KMS-11 (cell line): ENCODE results near the gene SIRT5.
A peak's percentile ranks its signal among the peaks of the same experiment; 100 is the strongest.

Source experiments
- H2AFZ ChIP-seq: fragments of 200-600 bp; sonication (generic); 2 replicates; pipeline ENCODE4 v1.6.1; 2016; ENCODE audit warnings: antibody characterized with exemption, mixed run types, low read depth
- H3K27ac ChIP-seq: fragments of 200-600 bp; sonication (generic); 2 replicates; pipeline ENCODE4 v1.6.1; 2016; ENCODE audit warnings: mild to moderate bottlenecking, mixed run types
- H3K27me3 ChIP-seq: fragments of 200-600 bp; sonication (generic); 2 replicates; pipeline ENCODE4 v1.6.1; 2017; ENCODE audit warnings: mild to moderate bottlenecking, low read depth, mixed run types, moderate library complexity; ENCODE audit not compliant: insufficient read depth
- H3K36me3 ChIP-seq: fragments of 200-600 bp; sonication (generic); 2 replicates; pipeline ENCODE4 v1.6.1; 2017; ENCODE audit warnings: mild to moderate bottlenecking, mixed run types; ENCODE audit not compliant: insufficient read depth
- H3K4me1 ChIP-seq: fragments of 200-600 bp; sonication (generic); 2 replicates; pipeline ENCODE4 v1.6.1; 2016; ENCODE audit warnings: mild to moderate bottlenecking, low read depth, mixed run types; ENCODE audit not compliant: poor library complexity, severe bottlenecking
- H3K4me2 ChIP-seq: fragments of 200-600 bp; sonication (generic); 2 replicates; pipeline ENCODE4 v1.7.0; 2016; ENCODE audit warnings: mild to moderate bottlenecking, mixed run types
- H3K4me3 ChIP-seq: fragments of 200-600 bp; sonication (generic); IDR thresholded peaks from 2 replicates; pipeline ENCODE4 v1.6.1; 2017; ENCODE audit warnings: low read depth, low read length, mixed read lengths; ENCODE audit not compliant: insufficient read depth
- H3K79me2 ChIP-seq: fragments of 200-600 bp; sonication (generic); 2 replicates; pipeline ENCODE4 v1.6.1; 2016; ENCODE audit warnings: low read depth, mixed run types; ENCODE audit not compliant: insufficient read depth
- H3K9ac ChIP-seq: fragments of 200-600 bp; sonication (generic); 2 replicates; pipeline ENCODE4 v1.6.1; 2016; ENCODE audit warnings: mild to moderate bottlenecking, mixed run types
- H4K20me1 ChIP-seq: fragments of 200-600 bp; sonication (generic); 2 replicates; pipeline ENCODE4 v1.6.1; 2016; ENCODE audit warnings: mild to moderate bottlenecking, mixed run types; ENCODE audit not compliant: insufficient read depth
- TF ChIP-seq, protein P1 (sequence below): fragments of 200-600 bp; sonication (generic); conservative IDR thresholded peaks from 2 replicates; pipeline ENCODE4 v1.6.1; 2017; ENCODE audit warnings: low read depth, mild to moderate bottlenecking, antibody characterized with exemption, low read length, moderate library complexity, mixed read lengths

Gene SIRT5

GRCh38 chr6:13574571-13575376 lies at the start of gene SIRT5:
SIRT5 (plus strand) TSS chr6:13574601; CDS start chr6:13584111, 9,510 bp downstream.
- Histone ChIP-seq H3K9ac (peak within 1 kb of the TSS; percentile 91), H3K27me3 (no peaks in the 10 kb centered on the region), H4K20me1 (no peaks in the 10 kb centered on the region), H3K4me1 (peaks cover 13% of the 10 kb centered on the region), H3K4me3 (peak within 1 kb of the TSS; percentile 58), H3K36me3 (no peaks in the 10 kb centered on the region), H3K4me2 (peak within 1 kb of the TSS; percentile 65), H3K79me2 (no peaks in the 10 kb centered on the region; the same call in 1 of the 2 replicates), H3K27ac (peak within 1 kb of the TSS; percentile 94), H2AFZ (peak within 1 kb of the TSS; percentile 92)
- TF ChIP-seq, protein P1, sequence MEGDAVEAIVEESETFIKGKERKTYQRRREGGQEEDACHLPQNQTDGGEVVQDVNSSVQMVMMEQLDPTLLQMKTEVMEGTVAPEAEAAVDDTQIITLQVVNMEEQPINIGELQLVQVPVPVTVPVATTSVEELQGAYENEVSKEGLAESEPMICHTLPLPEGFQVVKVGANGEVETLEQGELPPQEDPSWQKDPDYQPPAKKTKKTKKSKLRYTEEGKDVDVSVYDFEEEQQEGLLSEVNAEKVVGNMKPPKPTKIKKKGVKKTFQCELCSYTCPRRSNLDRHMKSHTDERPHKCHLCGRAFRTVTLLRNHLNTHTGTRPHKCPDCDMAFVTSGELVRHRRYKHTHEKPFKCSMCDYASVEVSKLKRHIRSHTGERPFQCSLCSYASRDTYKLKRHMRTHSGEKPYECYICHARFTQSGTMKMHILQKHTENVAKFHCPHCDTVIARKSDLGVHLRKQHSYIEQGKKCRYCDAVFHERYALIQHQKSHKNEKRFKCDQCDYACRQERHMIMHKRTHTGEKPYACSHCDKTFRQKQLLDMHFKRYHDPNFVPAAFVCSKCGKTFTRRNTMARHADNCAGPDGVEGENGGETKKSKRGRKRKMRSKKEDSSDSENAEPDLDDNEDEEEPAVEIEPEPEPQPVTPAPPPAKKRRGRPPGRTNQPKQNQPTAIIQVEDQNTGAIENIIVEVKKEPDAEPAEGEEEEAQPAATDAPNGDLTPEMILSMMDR, result no peak; the same call in 1 of the 2 replicates

GRCh38 chr6:13524801-13525508 lies 49.4 kb upstream of the SIRT5 start:
- Histone ChIP-seq H3K4me2 (no peak overlapping the region), H3K4me3 (no peak overlapping the region), H3K27me3 (no peaks in the 10 kb centered on the region), H3K27ac (no peak overlapping the region), H3K9ac (no peak overlapping the region), H3K36me3 (no peaks in the 10 kb centered on the region), H3K4me1 (no peaks in the 10 kb centered on the region), H2AFZ (no peak overlapping the region), H4K20me1 (no peaks in the 10 kb centered on the region), H3K79me2 (no peaks in the 10 kb centered on the region)
- TF ChIP-seq, protein P1, result no peak

DNA sequence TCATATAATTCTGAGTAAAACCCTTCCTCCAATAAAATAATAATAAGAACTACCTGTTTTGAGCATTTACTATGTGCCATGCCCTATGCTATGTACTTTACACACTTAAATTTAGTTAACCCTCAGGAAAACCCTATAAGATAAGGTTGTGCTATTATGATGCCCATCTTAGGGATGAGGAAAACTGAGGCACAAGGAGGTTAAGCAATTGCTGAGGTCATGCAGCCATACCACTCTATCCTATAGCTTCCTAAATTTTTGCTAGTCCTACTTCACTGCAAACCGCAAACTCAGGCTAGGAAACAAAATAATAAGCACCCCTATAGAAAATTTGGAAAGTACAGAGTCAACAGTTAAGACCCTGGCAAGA lies 48.1 kb upstream of the SIRT5 start:
- Histone ChIP-seq H2AFZ (no peak overlapping the region), H3K27ac (no peak overlapping the region), H3K4me1 (no peaks in the 10 kb centered on the region), H3K79me2 (no peaks in the 10 kb centered on the region), H3K36me3 (no peaks in the 10 kb centered on the region), H3K4me3 (no peak overlapping the region), H3K9ac (no peak overlapping the region), H3K27me3 (no peaks in the 10 kb centered on the region), H4K20me1 (no peaks in the 10 kb centered on the region), H3K4me2 (no peak overlapping the region)
- TF ChIP-seq, protein P1, result no peak

GRCh38 chr6:13526727-13527670 lies 47.4 kb upstream of the SIRT5 start:
- Histone ChIP-seq H3K9ac (no peak overlapping the region), H4K20me1 (no peaks in the 10 kb centered on the region), H3K4me1 (no peaks in the 10 kb centered on the region), H3K4me2 (no peak overlapping the region), H3K36me3 (no peaks in the 10 kb centered on the region), H2AFZ (no peak overlapping the region), H3K27ac (no peak overlapping the region), H3K79me2 (no peaks in the 10 kb centered on the region), H3K4me3 (no peak overlapping the region), H3K27me3 (no peaks in the 10 kb centered on the region)
- TF ChIP-seq, protein P1, result no peak
